IMR-90 (cell line): ENCODE measurements around the gene CD300H.

Experiments
- BHLHE40 ChIP-seq: fragments of 150-350 bp; IDR thresholded peaks from 2 replicates; pipeline ENCODE4 v1.6.1; 2016; ENCODE audit warnings: mild to moderate bottlenecking, low read depth, low read length
- CEBPB ChIP-seq: IDR thresholded peaks from 2 replicates; pipeline ENCODE4 v1.6.1; 2012; ENCODE audit warnings: low read depth, low read length, improper control_type of control experiment
- CTCF ChIP-seq: conservative IDR thresholded peaks from 2 replicates; pipeline ENCODE4 v1.5.1; 2012; ENCODE audit warnings: mild to moderate bottlenecking, low read depth, low read length, improper control_type of control experiment
- ELK1 ChIP-seq: fragments of 150-350 bp; IDR thresholded peaks from 2 replicates; pipeline ENCODE4 v1.6.1; 2016; ENCODE audit warnings: low read depth, mild to moderate bottlenecking, low read length, moderate library complexity, borderline replicate concordance
- MAZ ChIP-seq: IDR thresholded peaks from 2 replicates; pipeline ENCODE4 v1.6.1; 2012; ENCODE audit warnings: low read depth, mild to moderate bottlenecking, low read length, improper control_type of control experiment, moderate library complexity, borderline replicate concordance
- MXI1 ChIP-seq: IDR thresholded peaks from 2 replicates; pipeline ENCODE4 v1.6.1; 2012; ENCODE audit warnings: low read depth, mild to moderate bottlenecking, low read length, moderate library complexity, borderline replicate concordance
- POLR2A ChIP-seq: IDR thresholded peaks from 2 replicates; pipeline ENCODE4 v1.6.1; 2012; ENCODE audit warnings: mild to moderate bottlenecking, low read depth, low read length
- RAD21 ChIP-seq: IDR thresholded peaks from 2 replicates; pipeline ENCODE4 v1.6.1; 2012; ENCODE audit warnings: low read length, improper control_type of control experiment
- RCOR1 ChIP-seq: IDR thresholded peaks from 2 replicates; pipeline ENCODE4 v1.6.1; 2012; ENCODE audit warnings: mild to moderate bottlenecking, low read length, improper control_type of control experiment; ENCODE audit not compliant: insufficient replicate concordance
- RFX5 ChIP-seq: IDR thresholded peaks from 2 replicates; pipeline ENCODE4 v1.8.0; 2012; ENCODE audit warnings: low read depth, mild to moderate bottlenecking, low read length, moderate library complexity
- USF2 ChIP-seq: fragments of 150-350 bp; IDR thresholded peaks from 2 replicates; pipeline ENCODE4 v1.6.1; 2017; ENCODE audit warnings: mild to moderate bottlenecking, antibody characterized with exemption, low read length, low read depth

- TF ChIP-seq USF2 (no peak), CTCF (no peak), CEBPB (no peak), ELK1 (no peak), POLR2A (no peak), RFX5 (no peak), MAZ (no peak), RCOR1 (no peak), BHLHE40 (no peak), RAD21 (no peak), MXI1 (no peak)
These were observed 23.9 kb downstream of the CD300H start for GRCh38 chr17:74543406-74543805.
